Fibroblast of lung (primary cell): ENCODE results near the gene UGGT2. TPM values are rescaled to one million over a fixed set of nuclear protein-coding genes. Genes with fewer than 3 reads are reported as not detected.

ENCODE experiments used
- DNase-seq, 2 donors: peaks; one replicate each; pipeline versions ENCODE4 v3.0.0 to v3.0.0-alpha.2; 2010; ENCODE audit warnings: low read depth in 2 of 2
- H2AFZ ChIP-seq: 2 replicates; pipeline ENCODE4 v1.5.1; 2012; ENCODE audit warnings: low read length, control low read depth, inconsistent platforms
- H3K27ac ChIP-seq: 2 replicates; pipeline ENCODE4 v1.5.1; 2011; ENCODE audit warnings: low read length, control low read depth; ENCODE audit not compliant: insufficient read depth
- H3K27me3 ChIP-seq: 2 replicates; pipeline ENCODE4 v1.5.1; 2011; ENCODE audit warnings: mild to moderate bottlenecking, low read length; ENCODE audit not compliant: control insufficient read depth, insufficient read depth
- H3K36me3 ChIP-seq: 2 replicates; pipeline ENCODE4 v1.5.1; 2011; ENCODE audit warnings: low read length; ENCODE audit not compliant: control insufficient read depth, insufficient read depth
- H3K4me1 ChIP-seq: 2 replicates; pipeline ENCODE4 v1.5.1; 2011; ENCODE audit warnings: low read length; ENCODE audit not compliant: control insufficient read depth, insufficient read depth; ENCODE audit errors: extremely low read depth
- H3K4me2 ChIP-seq: 2 replicates; pipeline ENCODE4 v1.5.1; 2011; ENCODE audit warnings: low read length, control low read depth; ENCODE audit not compliant: insufficient read depth; ENCODE audit errors: extremely low read depth
- H3K4me3 ChIP-seq, 4 experiments: fragments of 200-600 bp in 1 of 4; sonication (generic) in 1 of 4; replicated peaks in 1 of 4; 2 replicates each; pipeline ENCODE4 v1.5.1; 2011 to 2016; ENCODE audit warnings: low read length in 4 of 4, low read depth in 3 of 4, mild to moderate bottlenecking in 3 of 4, control low read depth in 2 of 4, inconsistent platforms in 1 of 4, mixed read lengths in 1 of 4; ENCODE audit not compliant: insufficient read depth in 1 of 4; ENCODE audit errors: control extremely low read depth in 1 of 4
- H3K79me2 ChIP-seq: 2 replicates; pipeline ENCODE4 v1.5.1; 2012; ENCODE audit warnings: mild to moderate bottlenecking, low read length, inconsistent platforms; ENCODE audit not compliant: control insufficient read depth, insufficient read depth
- H3K9ac ChIP-seq: 2 replicates; pipeline ENCODE4 v1.5.1; 2011; ENCODE audit warnings: mild to moderate bottlenecking, low read length, control low read depth; ENCODE audit not compliant: insufficient read depth
- H3K9me3 ChIP-seq: 2 replicates; pipeline ENCODE4 v1.5.1; 2012; ENCODE audit warnings: low read depth, low read length; ENCODE audit not compliant: control insufficient read depth, insufficient read depth
- H4K20me1 ChIP-seq: 2 replicates; pipeline ENCODE4 v1.5.1; 2011; ENCODE audit warnings: low read length; ENCODE audit not compliant: control insufficient read depth, insufficient read depth; ENCODE audit errors: extremely low read depth
- EZH2 ChIP-seq: IDR thresholded peaks from 2 replicates; pipeline ENCODE4 v1.5.1; 2012; ENCODE audit warnings: low read length, control low read depth, mild to moderate bottlenecking; ENCODE audit errors: missing control alignments
- polyA minus RNA-seq: library from RNA; depleted of rRNA, polyadenylated mRNA; stranded (reverse); fragments of >200 nt; gene quantifications from 2 replicates; pipeline ENCODE4 v1.2.3, GENCODE V29; 2011; ENCODE audit warnings: low replicate concordance
- polyA plus RNA-seq, 2 donors: library from polyadenylated mRNA; depleted of rRNA in 1 of 2; stranded (reverse) in 1 of 2; unstranded in 1 of 2; fragments of >200 nt; gene quantifications; 2 replicates each; pipeline ENCODE4 v1.2.1, GENCODE V29; 2011 to 2012; ENCODE audit warnings: missing spikeins in 1 of 2
- total RNA-seq: library from RNA; depleted of rRNA; stranded (reverse); fragments of >200 nt; gene quantifications from 2 replicates; pipeline ENCODE4 v1.2.1, GENCODE V29; 2014
- TF ChIP-seq, protein P1 (sequence below), 2 donors: IDR thresholded peaks in 1 of 2; conservative IDR thresholded peaks in 1 of 2; 1 replicate in 1 of 2; 2 replicates in 1 of 2; pipeline ENCODE4 v1.5.1; 2011 to 2012; ENCODE audit warnings: low read length in 2 of 2, control low read depth in 1 of 2, inconsistent platforms in 1 of 2, low read depth in 1 of 2, mild to moderate bottlenecking in 1 of 2

Gene UGGT2, protein sequence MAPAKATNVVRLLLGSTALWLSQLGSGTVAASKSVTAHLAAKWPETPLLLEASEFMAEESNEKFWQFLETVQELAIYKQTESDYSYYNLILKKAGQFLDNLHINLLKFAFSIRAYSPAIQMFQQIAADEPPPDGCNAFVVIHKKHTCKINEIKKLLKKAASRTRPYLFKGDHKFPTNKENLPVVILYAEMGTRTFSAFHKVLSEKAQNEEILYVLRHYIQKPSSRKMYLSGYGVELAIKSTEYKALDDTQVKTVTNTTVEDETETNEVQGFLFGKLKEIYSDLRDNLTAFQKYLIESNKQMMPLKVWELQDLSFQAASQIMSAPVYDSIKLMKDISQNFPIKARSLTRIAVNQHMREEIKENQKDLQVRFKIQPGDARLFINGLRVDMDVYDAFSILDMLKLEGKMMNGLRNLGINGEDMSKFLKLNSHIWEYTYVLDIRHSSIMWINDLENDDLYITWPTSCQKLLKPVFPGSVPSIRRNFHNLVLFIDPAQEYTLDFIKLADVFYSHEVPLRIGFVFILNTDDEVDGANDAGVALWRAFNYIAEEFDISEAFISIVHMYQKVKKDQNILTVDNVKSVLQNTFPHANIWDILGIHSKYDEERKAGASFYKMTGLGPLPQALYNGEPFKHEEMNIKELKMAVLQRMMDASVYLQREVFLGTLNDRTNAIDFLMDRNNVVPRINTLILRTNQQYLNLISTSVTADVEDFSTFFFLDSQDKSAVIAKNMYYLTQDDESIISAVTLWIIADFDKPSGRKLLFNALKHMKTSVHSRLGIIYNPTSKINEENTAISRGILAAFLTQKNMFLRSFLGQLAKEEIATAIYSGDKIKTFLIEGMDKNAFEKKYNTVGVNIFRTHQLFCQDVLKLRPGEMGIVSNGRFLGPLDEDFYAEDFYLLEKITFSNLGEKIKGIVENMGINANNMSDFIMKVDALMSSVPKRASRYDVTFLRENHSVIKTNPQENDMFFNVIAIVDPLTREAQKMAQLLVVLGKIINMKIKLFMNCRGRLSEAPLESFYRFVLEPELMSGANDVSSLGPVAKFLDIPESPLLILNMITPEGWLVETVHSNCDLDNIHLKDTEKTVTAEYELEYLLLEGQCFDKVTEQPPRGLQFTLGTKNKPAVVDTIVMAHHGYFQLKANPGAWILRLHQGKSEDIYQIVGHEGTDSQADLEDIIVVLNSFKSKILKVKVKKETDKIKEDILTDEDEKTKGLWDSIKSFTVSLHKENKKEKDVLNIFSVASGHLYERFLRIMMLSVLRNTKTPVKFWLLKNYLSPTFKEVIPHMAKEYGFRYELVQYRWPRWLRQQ (N-terminal part only)
- total RNA-seq = 39.3 and 47.2 TPM in 2 replicates
- 17.5 and 26.3 TPM in 2 replicates for polyA plus RNA-seq
- polyA plus RNA-seq (2012) = 10.1 and 14.2 TPM in 2 replicates
- polyA minus RNA-seq = 2.3 and 6.0 TPM in 2 replicates

DNA sequence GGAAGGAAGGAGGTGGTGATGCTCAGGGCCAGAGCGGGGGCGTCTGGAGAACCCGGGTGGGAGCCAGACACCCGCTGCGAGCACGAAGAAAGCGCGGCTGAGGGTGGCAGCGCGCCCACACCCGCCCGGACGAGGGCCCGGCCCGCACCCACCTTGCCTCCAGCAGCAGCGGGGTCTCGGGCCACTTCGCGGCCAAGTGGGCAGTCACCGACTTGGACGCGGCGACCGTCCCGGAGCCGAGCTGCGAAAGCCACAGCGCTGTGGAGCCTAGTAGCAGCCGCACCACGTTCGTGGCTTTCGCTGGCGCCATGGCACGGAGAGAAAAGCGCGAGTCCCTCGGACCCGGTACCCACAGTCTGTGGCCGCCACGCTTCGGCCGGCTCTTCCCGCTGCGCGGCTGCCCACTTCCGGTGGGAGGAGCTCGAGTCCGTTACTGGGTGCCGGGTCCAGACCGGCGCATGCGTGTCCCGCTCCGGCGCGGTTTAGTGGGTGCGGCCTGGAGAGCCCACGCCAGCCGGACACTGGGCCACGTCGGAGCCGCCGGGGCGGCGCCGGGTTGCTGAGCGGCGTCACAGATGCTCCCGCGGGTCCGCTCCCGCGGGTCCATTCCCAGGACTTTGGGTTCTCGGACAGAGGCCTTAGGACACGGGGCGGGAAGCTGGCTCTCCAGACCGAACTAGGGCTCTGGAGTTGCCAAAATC lies at the start of gene UGGT2:
TSS of gene UGGT2 (minus strand) at position 399 of the 701 bp plus-strand sequence. CDS start at position 310, 89 bp downstream.
- H3K27ac ChIP-seq = peak within 1 kb of the TSS; percentile 99
- TF ChIP-seq, protein P1, sequence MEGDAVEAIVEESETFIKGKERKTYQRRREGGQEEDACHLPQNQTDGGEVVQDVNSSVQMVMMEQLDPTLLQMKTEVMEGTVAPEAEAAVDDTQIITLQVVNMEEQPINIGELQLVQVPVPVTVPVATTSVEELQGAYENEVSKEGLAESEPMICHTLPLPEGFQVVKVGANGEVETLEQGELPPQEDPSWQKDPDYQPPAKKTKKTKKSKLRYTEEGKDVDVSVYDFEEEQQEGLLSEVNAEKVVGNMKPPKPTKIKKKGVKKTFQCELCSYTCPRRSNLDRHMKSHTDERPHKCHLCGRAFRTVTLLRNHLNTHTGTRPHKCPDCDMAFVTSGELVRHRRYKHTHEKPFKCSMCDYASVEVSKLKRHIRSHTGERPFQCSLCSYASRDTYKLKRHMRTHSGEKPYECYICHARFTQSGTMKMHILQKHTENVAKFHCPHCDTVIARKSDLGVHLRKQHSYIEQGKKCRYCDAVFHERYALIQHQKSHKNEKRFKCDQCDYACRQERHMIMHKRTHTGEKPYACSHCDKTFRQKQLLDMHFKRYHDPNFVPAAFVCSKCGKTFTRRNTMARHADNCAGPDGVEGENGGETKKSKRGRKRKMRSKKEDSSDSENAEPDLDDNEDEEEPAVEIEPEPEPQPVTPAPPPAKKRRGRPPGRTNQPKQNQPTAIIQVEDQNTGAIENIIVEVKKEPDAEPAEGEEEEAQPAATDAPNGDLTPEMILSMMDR (conservative IDR thresholded peaks at IDR 0.05 in 1 of 2, IDR thresholded peaks at IDR 0.05 in 1 of 2; ENCODE audit: low read depth in 1 of 2, low read length in 2 of 2) = no peak
- TF ChIP-seq EZH2 = no peak
- no peaks in the 10 kb centered on the region for H4K20me1 ChIP-seq
- H3K36me3 ChIP-seq = no peaks in the 10 kb centered on the region
- peak within 1 kb of the TSS; percentile 98 for H3K9ac ChIP-seq
- peaks cover 22% of the 10 kb centered on the region for H3K79me2 ChIP-seq
- H2AFZ ChIP-seq = peak within 1 kb of the TSS; percentile 99
- no peaks in the 10 kb centered on the region for H3K27me3 ChIP-seq
- H3K9me3 ChIP-seq = no peaks in the 10 kb centered on the region
- peak within 1 kb of the TSS; percentile 93 for H3K4me2 ChIP-seq
- H3K4me1 ChIP-seq = no peaks in the 10 kb centered on the region
- peak; percentile 93 to 95 for DNase-seq
- peak within 1 kb of the TSS; percentile 89 to 99 (median 98) for H3K4me3 ChIP-seq

DNA sequence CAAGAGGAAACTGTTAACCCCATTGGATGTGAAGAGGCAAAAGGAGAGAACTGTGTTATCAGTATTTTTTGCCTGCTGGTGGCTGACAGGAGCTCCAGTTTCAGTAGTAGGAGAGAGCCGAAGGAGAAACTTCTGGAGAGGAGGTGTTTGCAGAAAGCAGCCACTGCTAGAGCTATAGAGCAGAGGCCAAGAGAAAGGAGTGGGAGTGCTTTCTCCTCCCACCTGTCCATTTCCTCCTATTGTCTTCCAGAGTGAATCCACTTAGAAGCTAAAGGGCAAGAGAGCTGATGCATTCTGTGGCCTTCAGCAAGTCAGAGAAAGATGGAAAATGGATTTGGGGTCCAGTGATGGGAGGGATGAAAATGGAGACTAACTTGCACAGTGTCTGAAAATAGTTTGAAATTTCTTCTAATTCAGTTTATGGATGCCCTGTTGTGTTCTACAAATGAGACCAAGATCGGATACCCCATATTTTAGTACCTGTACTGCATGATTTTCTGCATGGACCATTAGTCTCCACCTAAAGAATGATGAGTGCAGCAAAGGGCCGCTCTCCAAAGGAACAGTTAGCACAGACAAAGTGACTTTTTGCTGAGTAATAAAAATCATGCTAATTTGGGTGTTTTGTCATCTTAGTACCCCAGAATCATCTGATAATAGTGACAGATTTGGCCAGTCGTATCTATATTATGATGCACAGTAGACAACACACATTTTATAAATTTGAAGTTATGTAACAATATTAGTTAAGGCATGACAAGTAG lies 47.4 kb upstream of the UGGT2 start:
- H3K27me3 ChIP-seq = no peaks in the 10 kb centered on the region
- no peaks in the 10 kb centered on the region for H3K36me3 ChIP-seq
- no peak overlapping the region for H3K9ac ChIP-seq
- H3K4me1 ChIP-seq = no peaks in the 10 kb centered on the region
- TF ChIP-seq, protein P1 (conservative IDR thresholded peaks at IDR 0.05 in 1 of 2, IDR thresholded peaks at IDR 0.05 in 1 of 2; ENCODE audit: low read depth in 1 of 2, low read length in 2 of 2) = no peak
- TF ChIP-seq EZH2 = no peak
- no peaks in the 10 kb centered on the region for H4K20me1 ChIP-seq
- H3K4me3 ChIP-seq = no peak overlapping the region
- H3K27ac ChIP-seq = no peak overlapping the region
- no peak overlapping the region for H2AFZ ChIP-seq
- H3K9me3 ChIP-seq = no peaks in the 10 kb centered on the region
- no peak overlapping the region for H3K4me2 ChIP-seq
- H3K79me2 ChIP-seq = no peaks in the 10 kb centered on the region
- DNase-seq = no peak
